WTC11 (cell line): Measurements from ENCODE around the gene MYL9. TPM values are rescaled to one million over a fixed set of nuclear protein-coding genes. Genes with fewer than 3 reads are reported as not detected.

ENCODE experiments used
- ATAC-seq: fragments of 200-7000 bp; cut with Tn5 transposase; 2 replicates; pipeline ENCODE4 v1.10.0; 2021; ENCODE audit warnings: mild to moderate bottlenecking, moderate library complexity
- CTCF ChIA-PET: fragments of 300-600 bp; sonication (Branson Sonifier 250); formaldehyde crosslinking; loops from one replicate; lab custom pipeline; 2021; ENCODE audit warnings: antibody characterized with exemption; lab: Charles Lee
- POLR2A ChIA-PET: fragments of 350-600 bp; sonication (Branson Sonifier 250); formaldehyde crosslinking; loops from one replicate; lab custom pipeline; 2021; ENCODE audit warnings: antibody characterized with exemption; lab: Charles Lee
- DNase-seq: peaks from one replicate; pipeline ENCODE4 v3.0.0; 2021; ENCODE audit warnings: low spot score
- H3K27ac Mint-ChIP-seq: 2 replicates; pipeline ENCODE4 v1.8.0; 2021; ENCODE audit warnings: mixed read lengths
- H3K27me3 Mint-ChIP-seq: 2 replicates; pipeline ENCODE4 v1.8.0; 2021; ENCODE audit warnings: low read depth, mild to moderate bottlenecking, moderate library complexity, mixed read lengths
- H3K36me3 Mint-ChIP-seq: 2 replicates; pipeline ENCODE4 v1.8.0; 2021; ENCODE audit warnings: mixed read lengths
- H3K4me1 Mint-ChIP-seq: 2 replicates; pipeline ENCODE4 v1.8.0; 2022; ENCODE audit warnings: mixed read lengths
- H3K4me3 Mint-ChIP-seq: 2 replicates; pipeline ENCODE4 v1.8.0; 2021; ENCODE audit warnings: mild to moderate bottlenecking, moderate library complexity, mixed read lengths
- H3K9me3 Mint-ChIP-seq: 2 replicates; pipeline ENCODE4 v1.8.0; 2021; ENCODE audit warnings: mixed read lengths
- ATF1 ChIP-seq: sonication (generic); formaldehyde crosslinking; IDR thresholded peaks from 2 replicates; pipeline ENCODE4 v1.8.1; 2023; ENCODE audit warnings: mild to moderate bottlenecking, moderate library complexity, missing genetic modification reagents
- EMX1 ChIP-seq: fragments of 250-450 bp; sonication (Bioruptor Pico); IDR thresholded peaks from 2 replicates; pipeline ENCODE4 v1.8.0; 2021; ENCODE audit warnings: mild to moderate bottlenecking
- ESRRA ChIP-seq: sonication (generic); formaldehyde crosslinking; IDR thresholded peaks from 2 replicates; pipeline ENCODE4 v1.8.1; 2022; ENCODE audit warnings: mild to moderate bottlenecking, missing genetic modification reagents, borderline replicate concordance
- FOXJ3 ChIP-seq: sonication (generic); formaldehyde crosslinking; IDR thresholded peaks from 2 replicates; pipeline ENCODE4 v1.9.0; 2021; ENCODE audit warnings: missing genetic modification reagents, mild to moderate bottlenecking, borderline replicate concordance
- FOXP1 ChIP-seq: sonication (generic); formaldehyde crosslinking; IDR thresholded peaks from 2 replicates; pipeline ENCODE4 v1.8.0; 2022; ENCODE audit warnings: missing genetic modification reagents, mild to moderate bottlenecking, moderate library complexity, borderline replicate concordance
- GABPB1 ChIP-seq: sonication (generic); formaldehyde crosslinking; IDR thresholded peaks from 2 replicates; pipeline ENCODE4 v1.8.1; 2023; ENCODE audit warnings: mild to moderate bottlenecking, missing genetic modification reagents
- GTF2I ChIP-seq: fragments of 250-450 bp; sonication (Bioruptor Pico); conservative IDR thresholded peaks from 2 replicates; pipeline ENCODE4 v1.4.0; 2021; ENCODE audit warnings: mild to moderate bottlenecking
- HMGA2 ChIP-seq: fragments of 250-450 bp; sonication (Bioruptor Pico); IDR thresholded peaks from 2 replicates; pipeline ENCODE4 v1.4.0; 2021; ENCODE audit warnings: mild to moderate bottlenecking, moderate library complexity
- IRF2 ChIP-seq: sonication (generic); formaldehyde crosslinking; IDR thresholded peaks from 2 replicates; pipeline ENCODE4 v1.8.0; 2022; ENCODE audit warnings: low read depth, missing genetic modification reagents, borderline replicate concordance
- JUN ChIP-seq: sonication (generic); formaldehyde crosslinking; IDR thresholded peaks from 2 replicates; pipeline ENCODE4 v1.8.0; 2023; ENCODE audit warnings: mild to moderate bottlenecking, missing genetic modification reagents
- NFE2L1 ChIP-seq: sonication (generic); formaldehyde crosslinking; IDR thresholded peaks from 2 replicates; pipeline ENCODE4 v1.8.1; 2023; ENCODE audit warnings: missing genetic modification reagents
- NFYB ChIP-seq: sonication (generic); formaldehyde crosslinking; conservative IDR thresholded peaks from 2 replicates; pipeline ENCODE4 v1.8.0; 2022; ENCODE audit warnings: low read depth, missing genetic modification reagents
- OVOL2 ChIP-seq: fragments of 250-450 bp; sonication (Bioruptor Pico); IDR thresholded peaks from 2 replicates; pipeline ENCODE4 v1.9.0; 2021; ENCODE audit warnings: mild to moderate bottlenecking, borderline replicate concordance
- PRRX2 ChIP-seq: fragments of 250-450 bp; sonication (Bioruptor Pico); IDR thresholded peaks from 2 replicates; pipeline ENCODE4 v1.8.0; 2021; ENCODE audit warnings: mild to moderate bottlenecking
- RELA ChIP-seq: sonication (generic); formaldehyde crosslinking; IDR thresholded peaks from 2 replicates; pipeline ENCODE4 v1.8.1; 2022; ENCODE audit warnings: missing genetic modification reagents, mild to moderate bottlenecking, borderline replicate concordance
- SMAD4 ChIP-seq: sonication (generic); formaldehyde crosslinking; IDR thresholded peaks from 2 replicates; pipeline ENCODE4 v1.8.0; 2022; ENCODE audit warnings: mild to moderate bottlenecking, missing genetic modification reagents
- TEAD4 ChIP-seq: sonication (generic); formaldehyde crosslinking; IDR thresholded peaks from 2 replicates; pipeline ENCODE4 v1.8.0; 2022; ENCODE audit warnings: mild to moderate bottlenecking, missing genetic modification reagents
- ZNF232 ChIP-seq: sonication (generic); formaldehyde crosslinking; IDR thresholded peaks from 2 replicates; pipeline ENCODE4 v1.8.0; 2022; ENCODE audit warnings: mild to moderate bottlenecking, missing genetic modification reagents
- ZNF317 ChIP-seq: sonication (generic); formaldehyde crosslinking; IDR thresholded peaks from 2 replicates; pipeline ENCODE4 v1.8.1; 2023; ENCODE audit warnings: low read depth, mild to moderate bottlenecking, moderate library complexity, missing genetic modification reagents, borderline replicate concordance
- total RNA-seq: library from RNA; stranded (reverse); gene quantifications from 3 replicates; pipeline ENCODE4 v1.2.3, GENCODE V29; 2021
- TF ChIP-seq, protein P1 (sequence below): sonication (generic); formaldehyde crosslinking; IDR thresholded peaks from 2 replicates; pipeline ENCODE4 v1.8.1; 2023; ENCODE audit warnings: mild to moderate bottlenecking, missing genetic modification reagents, borderline replicate concordance
- TF ChIP-seq, protein P2 (sequence below): fragments of 250-450 bp; sonication (Bioruptor Pico); IDR thresholded peaks from 2 replicates; pipeline ENCODE4 v1.9.0; 2021; ENCODE audit warnings: mild to moderate bottlenecking
- TF ChIP-seq, protein P3 (sequence below): sonication (generic); formaldehyde crosslinking; IDR thresholded peaks from 2 replicates; pipeline ENCODE4 v1.8.1; 2022; ENCODE audit warnings: low read depth, mild to moderate bottlenecking, moderate library complexity, missing genetic modification reagents, borderline replicate concordance
- TF ChIP-seq, protein P4 (sequence below): sonication (generic); formaldehyde crosslinking; IDR thresholded peaks from 2 replicates; pipeline ENCODE4 v1.8.0; 2023; ENCODE audit warnings: mild to moderate bottlenecking, missing genetic modification reagents
- TF ChIP-seq, protein P5 (sequence below): sonication (generic); formaldehyde crosslinking; IDR thresholded peaks from 2 replicates; pipeline ENCODE4 v1.8.1; 2022; ENCODE audit warnings: low read depth, missing genetic modification reagents, borderline replicate concordance

Gene MYL9
- total RNA-seq, 1 experiment from 2014 or later = 54.7 TPM

DNA sequence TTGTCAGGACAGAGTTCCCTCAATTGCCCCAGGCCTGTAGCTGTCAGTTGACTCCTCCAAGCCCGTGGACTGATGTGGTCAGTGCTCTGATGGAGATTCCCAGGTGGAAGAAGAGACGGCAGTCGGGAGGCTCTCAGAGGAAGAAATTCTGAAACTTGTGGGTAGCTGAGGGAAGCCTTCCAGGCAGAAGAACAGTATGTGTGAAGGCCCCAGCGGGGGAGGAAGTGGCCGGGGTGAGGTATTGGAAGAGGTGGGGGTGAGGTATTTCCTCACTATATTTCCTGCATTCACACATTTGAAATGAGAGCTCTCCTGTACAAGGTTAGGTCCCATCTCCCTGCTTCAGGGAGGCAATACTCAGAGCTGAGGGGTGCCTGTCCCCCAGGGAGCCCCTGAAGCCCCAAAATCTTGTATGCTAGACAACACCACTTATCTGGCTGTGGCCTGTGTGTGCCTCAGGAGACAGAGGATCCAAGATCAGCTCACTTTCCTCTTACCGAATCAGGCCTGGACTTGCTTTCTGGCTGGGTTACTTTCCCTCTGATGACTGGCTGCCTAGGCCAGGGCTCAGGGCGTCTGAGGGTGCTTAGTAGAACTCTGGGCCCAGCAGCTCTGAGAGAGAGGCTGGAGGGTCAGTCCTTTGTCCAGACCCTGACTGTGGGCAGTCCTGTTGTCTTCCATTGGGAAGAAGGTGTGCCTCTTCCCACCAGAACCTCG is 49.3 kb upstream of the MYL9 start (continued):
- no peak for TF ChIP-seq GABPB1
- TF ChIP-seq ZNF317 (CRISPR knock-in tag) = no peak
- no peak for TF ChIP-seq FOXP1 (CRISPR knock-in tag)
- TF ChIP-seq, protein P1, sequence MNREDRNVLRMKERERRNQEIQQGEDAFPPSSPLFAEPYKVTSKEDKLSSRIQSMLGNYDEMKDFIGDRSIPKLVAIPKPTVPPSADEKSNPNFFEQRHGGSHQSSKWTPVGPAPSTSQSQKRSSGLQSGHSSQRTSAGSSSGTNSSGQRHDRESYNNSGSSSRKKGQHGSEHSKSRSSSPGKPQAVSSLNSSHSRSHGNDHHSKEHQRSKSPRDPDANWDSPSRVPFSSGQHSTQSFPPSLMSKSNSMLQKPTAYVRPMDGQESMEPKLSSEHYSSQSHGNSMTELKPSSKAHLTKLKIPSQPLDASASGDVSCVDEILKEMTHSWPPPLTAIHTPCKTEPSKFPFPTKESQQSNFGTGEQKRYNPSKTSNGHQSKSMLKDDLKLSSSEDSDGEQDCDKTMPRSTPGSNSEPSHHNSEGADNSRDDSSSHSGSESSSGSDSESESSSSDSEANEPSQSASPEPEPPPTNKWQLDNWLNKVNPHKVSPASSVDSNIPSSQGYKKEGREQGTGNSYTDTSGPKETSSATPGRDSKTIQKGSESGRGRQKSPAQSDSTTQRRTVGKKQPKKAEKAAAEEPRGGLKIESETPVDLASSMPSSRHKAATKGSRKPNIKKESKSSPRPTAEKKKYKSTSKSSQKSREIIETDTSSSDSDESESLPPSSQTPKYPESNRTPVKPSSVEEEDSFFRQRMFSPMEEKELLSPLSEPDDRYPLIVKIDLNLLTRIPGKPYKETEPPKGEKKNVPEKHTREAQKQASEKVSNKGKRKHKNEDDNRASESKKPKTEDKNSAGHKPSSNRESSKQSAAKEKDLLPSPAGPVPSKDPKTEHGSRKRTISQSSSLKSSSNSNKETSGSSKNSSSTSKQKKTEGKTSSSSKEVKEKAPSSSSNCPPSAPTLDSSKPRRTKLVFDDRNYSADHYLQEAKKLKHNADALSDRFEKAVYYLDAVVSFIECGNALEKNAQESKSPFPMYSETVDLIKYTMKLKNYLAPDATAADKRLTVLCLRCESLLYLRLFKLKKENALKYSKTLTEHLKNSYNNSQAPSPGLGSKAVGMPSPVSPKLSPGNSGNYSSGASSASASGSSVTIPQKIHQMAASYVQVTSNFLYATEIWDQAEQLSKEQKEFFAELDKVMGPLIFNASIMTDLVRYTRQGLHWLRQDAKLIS = no peak
- TF ChIP-seq, all 79 proteins: peak for 0

DNA sequence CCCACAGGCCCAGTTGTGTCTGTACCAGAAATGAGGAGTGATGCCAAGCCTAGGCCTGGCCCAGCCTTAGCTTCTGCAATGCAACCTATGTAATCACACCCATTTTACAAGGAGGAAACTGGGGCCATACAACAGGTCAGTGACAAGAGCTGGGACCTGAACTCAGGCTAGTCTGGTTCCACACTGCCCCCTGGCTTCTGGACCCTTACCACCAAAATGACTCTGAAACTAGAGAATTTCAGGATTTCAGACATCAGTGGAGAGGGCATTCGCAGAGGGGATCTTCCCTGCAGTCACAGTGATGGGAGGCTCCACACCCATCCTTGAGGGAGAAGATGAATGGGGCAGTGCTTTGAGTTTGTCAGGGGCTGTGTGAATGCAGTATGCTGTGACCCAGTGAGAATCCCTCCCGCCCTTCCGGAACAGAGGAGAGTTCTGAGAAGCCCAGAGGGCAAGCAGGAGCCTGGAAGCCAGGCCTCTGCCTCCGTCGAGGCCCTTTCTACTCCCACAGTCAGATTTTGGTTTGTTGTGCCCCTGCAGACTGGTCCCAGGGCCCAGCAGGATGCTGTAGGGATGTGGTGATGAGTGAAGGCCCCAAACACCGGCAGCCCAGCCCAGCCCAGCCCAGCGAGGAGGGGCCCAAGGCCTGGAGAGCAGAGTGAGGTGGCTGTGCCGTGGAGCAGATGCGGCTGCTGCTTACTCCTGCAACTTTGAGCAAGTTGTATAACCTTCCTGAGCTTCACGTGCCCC is 48.1 kb upstream of the MYL9 start:
- H3K4me1 Mint-ChIP-seq = peaks cover 9% of the 10 kb centered on the region
- no peaks in the 10 kb centered on the region for H3K9me3 Mint-ChIP-seq
- H3K27ac Mint-ChIP-seq = peak overlapping the region; percentile 75; the same call in 1 of the 2 replicates
- peak; percentile 72 for ATAC-seq
- peaks cover 4% of the 10 kb centered on the region; the same call in 1 of the 2 replicates for H3K36me3 Mint-ChIP-seq
- no peak overlapping the region for H3K4me3 Mint-ChIP-seq
- CTCF ChIA-PET = interaction anchor here (0.7 to 3.0 kb wide), 18 partner anchors 9 to 290 kb away, joined by 3 to 12 read pairs (median 5); no protein-coding TSS in a partner anchor
- POLR2A ChIA-PET = no interaction called here
- TF ChIP-seq RELA (CRISPR knock-in tag) = no peak
- TF ChIP-seq, protein P2, sequence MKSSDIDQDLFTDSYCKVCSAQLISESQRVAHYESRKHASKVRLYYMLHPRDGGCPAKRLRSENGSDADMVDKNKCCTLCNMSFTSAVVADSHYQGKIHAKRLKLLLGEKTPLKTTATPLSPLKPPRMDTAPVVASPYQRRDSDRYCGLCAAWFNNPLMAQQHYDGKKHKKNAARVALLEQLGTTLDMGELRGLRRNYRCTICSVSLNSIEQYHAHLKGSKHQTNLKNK = no peak
- no peak for TF ChIP-seq ZNF232 (CRISPR knock-in tag)
- TF ChIP-seq JUN = no peak
- no peak for TF ChIP-seq ESRRA (CRISPR knock-in tag)
- no peak for TF ChIP-seq IRF2
- TF ChIP-seq SMAD4 (CRISPR knock-in tag) = no peak
- no peak for TF ChIP-seq FOXJ3
- no peak for TF ChIP-seq GTF2I (CRISPR knock-in tag)
- TF ChIP-seq OVOL2 (CRISPR knock-in tag) = no peak
- no peak for TF ChIP-seq TEAD4 (CRISPR knock-in tag)
- peak; percentile 56 for DNase-seq
- no peaks in the 10 kb centered on the region; the same call in 1 of the 2 replicates for H3K27me3 Mint-ChIP-seq

DNA sequence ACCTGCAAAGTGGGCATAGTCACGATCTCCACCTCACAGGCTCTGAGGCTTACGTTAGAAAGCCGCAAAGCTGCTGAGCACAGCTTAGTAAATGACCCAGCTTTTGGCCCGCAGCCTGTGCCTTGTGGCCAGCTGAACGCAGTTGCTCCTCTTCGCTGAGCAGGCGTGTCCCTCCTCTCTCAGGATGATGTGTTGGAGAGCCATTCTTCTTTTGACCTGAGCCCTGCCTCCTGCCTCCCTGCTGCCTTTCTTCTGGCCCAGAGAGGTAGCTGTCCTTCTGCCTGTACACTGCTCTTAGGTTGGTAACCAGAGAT is 47.6 kb upstream of the MYL9 start:
- no peak for DNase-seq
- ChIA-PET POLR2A (no interaction called here), CTCF (interaction anchor here (0.6 to 3.0 kb wide), 7 partner anchors 8 to 501 kb away, joined by 3 to 12 read pairs (median 6); no protein-coding TSS in a partner anchor)
- H3K4me1 Mint-ChIP-seq = peaks cover 9% of the 10 kb centered on the region
- no peaks in the 10 kb centered on the region; the same call in 1 of the 2 replicates for H3K27me3 Mint-ChIP-seq
- H3K4me3 Mint-ChIP-seq = no peak overlapping the region
- ATAC-seq = no peak
- peaks cover 4% of the 10 kb centered on the region; the same call in 1 of the 2 replicates for H3K36me3 Mint-ChIP-seq
- H3K27ac Mint-ChIP-seq = no peak overlapping the region
- H3K9me3 Mint-ChIP-seq = no peaks in the 10 kb centered on the region
- no peak for TF ChIP-seq OVOL2 (CRISPR knock-in tag)
- no peak for TF ChIP-seq EMX1 (CRISPR knock-in tag)
- TF ChIP-seq HMGA2 (CRISPR knock-in tag) = no peak
- no peak for TF ChIP-seq ZNF232 (CRISPR knock-in tag)
- no peak for TF ChIP-seq PRRX2 (CRISPR knock-in tag)
- TF ChIP-seq, protein P3, sequence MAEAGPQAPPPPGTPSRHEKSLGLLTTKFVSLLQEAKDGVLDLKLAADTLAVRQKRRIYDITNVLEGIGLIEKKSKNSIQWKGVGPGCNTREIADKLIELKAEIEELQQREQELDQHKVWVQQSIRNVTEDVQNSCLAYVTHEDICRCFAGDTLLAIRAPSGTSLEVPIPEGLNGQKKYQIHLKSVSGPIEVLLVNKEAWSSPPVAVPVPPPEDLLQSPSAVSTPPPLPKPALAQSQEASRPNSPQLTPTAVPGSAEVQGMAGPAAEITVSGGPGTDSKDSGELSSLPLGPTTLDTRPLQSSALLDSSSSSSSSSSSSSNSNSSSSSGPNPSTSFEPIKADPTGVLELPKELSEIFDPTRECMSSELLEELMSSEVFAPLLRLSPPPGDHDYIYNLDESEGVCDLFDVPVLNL = no peak
- no peak for TF ChIP-seq NFYB
- TF ChIP-seq NFE2L1 = no peak
- TF ChIP-seq, protein P4, sequence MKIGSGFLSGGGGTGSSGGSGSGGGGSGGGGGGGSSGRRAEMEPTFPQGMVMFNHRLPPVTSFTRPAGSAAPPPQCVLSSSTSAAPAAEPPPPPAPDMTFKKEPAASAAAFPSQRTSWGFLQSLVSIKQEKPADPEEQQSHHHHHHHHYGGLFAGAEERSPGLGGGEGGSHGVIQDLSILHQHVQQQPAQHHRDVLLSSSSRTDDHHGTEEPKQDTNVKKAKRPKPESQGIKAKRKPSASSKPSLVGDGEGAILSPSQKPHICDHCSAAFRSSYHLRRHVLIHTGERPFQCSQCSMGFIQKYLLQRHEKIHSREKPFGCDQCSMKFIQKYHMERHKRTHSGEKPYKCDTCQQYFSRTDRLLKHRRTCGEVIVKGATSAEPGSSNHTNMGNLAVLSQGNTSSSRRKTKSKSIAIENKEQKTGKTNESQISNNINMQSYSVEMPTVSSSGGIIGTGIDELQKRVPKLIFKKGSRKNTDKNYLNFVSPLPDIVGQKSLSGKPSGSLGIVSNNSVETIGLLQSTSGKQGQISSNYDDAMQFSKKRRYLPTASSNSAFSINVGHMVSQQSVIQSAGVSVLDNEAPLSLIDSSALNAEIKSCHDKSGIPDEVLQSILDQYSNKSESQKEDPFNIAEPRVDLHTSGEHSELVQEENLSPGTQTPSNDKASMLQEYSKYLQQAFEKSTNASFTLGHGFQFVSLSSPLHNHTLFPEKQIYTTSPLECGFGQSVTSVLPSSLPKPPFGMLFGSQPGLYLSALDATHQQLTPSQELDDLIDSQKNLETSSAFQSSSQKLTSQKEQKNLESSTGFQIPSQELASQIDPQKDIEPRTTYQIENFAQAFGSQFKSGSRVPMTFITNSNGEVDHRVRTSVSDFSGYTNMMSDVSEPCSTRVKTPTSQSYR = no peak
- no peak for TF ChIP-seq ATF1
- TF ChIP-seq, protein P5, sequence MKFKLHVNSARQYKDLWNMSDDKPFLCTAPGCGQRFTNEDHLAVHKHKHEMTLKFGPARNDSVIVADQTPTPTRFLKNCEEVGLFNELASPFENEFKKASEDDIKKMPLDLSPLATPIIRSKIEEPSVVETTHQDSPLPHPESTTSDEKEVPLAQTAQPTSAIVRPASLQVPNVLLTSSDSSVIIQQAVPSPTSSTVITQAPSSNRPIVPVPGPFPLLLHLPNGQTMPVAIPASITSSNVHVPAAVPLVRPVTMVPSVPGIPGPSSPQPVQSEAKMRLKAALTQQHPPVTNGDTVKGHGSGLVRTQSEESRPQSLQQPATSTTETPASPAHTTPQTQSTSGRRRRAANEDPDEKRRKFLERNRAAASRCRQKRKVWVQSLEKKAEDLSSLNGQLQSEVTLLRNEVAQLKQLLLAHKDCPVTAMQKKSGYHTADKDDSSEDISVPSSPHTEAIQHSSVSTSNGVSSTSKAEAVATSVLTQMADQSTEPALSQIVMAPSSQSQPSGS (CRISPR knock-in tag) = no peak
